NCI-H2029 (cell line): ENCODE data around the gene RELB.
"Not testable (repeated sequence)": the region's sequence is repeated elsewhere in the genome, so short reads cannot be mapped to it uniquely, and the experiment has no call there.

Experiments
- DNase-seq: peaks from one replicate; lab custom pipeline; 2025; lab: John Stamatoyannopoulos, UW

RELB gene, protein sequence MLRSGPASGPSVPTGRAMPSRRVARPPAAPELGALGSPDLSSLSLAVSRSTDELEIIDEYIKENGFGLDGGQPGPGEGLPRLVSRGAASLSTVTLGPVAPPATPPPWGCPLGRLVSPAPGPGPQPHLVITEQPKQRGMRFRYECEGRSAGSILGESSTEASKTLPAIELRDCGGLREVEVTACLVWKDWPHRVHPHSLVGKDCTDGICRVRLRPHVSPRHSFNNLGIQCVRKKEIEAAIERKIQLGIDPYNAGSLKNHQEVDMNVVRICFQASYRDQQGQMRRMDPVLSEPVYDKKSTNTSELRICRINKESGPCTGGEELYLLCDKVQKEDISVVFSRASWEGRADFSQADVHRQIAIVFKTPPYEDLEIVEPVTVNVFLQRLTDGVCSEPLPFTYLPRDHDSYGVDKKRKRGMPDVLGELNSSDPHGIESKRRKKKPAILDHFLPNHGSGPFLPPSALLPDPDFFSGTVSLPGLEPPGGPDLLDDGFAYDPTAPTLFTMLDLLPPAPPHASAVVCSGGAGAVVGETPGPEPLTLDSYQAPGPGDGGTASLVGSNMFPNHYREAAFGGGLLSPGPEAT

DNA sequence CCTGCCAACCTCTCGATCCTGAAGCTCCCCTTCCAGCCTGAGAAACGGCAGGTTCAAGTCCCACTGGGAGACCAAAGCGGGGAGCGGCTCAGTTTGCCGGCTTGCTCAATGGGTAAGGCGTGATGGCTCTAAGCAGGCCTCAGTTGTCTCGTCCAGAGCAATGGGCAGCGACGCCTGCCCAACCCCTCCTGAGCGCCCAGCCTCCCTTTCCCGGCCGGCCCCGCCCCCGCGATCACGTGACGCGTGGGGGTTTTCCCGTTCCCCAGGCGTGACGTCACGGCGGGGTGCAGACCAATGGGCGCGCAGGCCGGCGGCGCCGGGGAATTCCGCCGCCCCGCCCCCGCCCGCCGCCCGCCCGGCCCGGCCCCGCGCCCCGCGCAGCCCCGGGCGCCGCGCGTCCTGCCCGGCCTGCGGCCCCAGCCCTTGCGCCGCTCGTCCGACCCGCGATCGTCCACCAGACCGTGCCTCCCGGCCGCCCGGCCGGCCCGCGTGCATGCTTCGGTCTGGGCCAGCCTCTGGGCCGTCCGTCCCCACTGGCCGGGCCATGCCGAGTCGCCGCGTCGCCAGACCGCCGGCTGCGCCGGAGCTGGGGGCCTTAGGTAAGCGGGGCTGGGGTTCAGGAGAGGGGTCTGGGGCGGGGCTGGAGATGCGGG, at the start of gene RELB:
TSS of gene RELB (plus strand) at position 378 of the 653 bp plus-strand sequence. CDS start at position 494, 116 bp downstream.
- peak; percentile 79 for DNase-seq

DNA sequence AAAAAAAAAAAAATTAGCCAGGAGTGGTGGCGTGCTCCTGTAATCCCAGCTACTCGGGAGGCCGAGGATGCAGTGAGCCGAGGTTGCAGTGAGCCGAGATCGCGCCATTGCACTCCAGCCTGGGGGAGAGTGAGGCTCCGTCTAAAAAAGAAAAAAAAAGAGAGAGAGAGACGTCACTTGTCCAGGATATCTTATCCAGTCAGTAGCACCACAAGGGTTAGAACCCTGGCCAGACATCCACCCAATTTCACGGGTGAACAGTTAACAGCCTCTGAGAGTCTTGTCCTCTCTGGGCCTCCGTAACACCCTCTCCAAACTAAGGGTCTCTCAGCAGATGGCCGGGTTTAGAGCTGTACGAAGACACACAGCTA, 47.0 kb upstream of the RELB start:
- DNase-seq = no peak

- peak; percentile 98 for DNase-seq
Measured at GRCh38 chr19:44954649-44955504, 46.4 kb upstream of the RELB start, which contains the start of gene CLPTM1. CLPTM1 (plus strand) TSS chr19:44955380; CDS start chr19:44955396, 16 bp downstream.

GRCh38 chr19:44955505-44956439, 45.5 kb upstream of the RELB start:
- DNase-seq = no peak

DNA sequence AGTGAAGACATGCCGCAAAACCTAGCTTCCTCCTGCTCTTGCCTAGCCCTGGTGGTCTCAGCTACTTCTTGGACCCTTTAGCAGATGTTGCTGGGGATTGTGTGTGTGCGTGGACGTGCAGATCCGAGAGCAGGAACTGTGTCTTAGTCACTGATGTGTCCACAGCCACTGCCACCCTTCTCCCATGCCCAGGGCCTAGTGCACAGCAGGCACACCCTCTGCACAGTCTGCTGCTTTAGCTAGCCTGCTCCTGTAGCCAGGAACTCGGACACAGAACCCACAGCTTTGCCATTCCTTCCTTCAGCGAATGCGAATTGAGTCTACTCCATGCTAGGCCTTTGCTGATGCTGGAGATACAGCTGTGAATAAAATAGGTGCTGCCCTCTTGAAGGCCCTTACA, 43.7 kb upstream of the RELB start:
- DNase-seq = no peak

DNA sequence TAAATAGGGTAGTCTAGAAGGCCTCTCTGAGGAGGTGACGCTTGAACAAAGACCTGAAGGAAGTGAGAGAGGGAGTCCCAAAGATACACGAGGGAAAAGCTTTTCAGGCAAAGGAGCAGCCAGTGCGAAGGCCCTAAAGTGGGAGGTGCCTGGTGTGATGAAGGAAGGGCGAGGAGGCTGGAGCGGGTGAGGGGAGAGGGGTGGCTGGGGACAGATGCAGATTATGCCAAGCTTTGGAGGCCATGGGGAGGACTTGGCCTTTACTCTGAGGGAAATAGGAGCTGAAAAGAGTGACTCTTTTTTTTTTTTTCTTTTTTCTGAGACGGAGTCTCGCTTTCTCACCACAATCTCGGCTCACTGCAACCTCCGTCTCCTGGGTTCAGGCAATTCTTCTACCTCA, 43.2 kb upstream of the RELB start:
- DNase-seq = no peak

DNA sequence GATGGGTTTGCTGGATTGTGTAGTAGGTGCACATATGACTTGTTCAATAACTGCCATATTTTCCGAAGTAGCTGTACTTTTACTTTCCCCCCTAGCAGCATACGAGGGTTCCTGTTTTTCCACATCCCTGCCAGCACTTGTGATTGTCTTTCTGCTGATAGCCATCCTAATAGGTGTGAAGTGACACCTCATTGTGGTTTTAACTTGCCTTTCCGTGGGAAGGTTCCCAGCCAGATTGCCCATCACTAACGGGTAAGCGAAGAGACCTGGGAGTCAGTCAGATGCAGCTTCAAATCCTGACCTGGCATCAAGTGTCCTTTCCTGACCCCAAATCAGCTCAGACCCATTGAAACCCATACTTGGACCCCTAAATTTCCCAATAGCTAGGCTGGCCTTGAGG, 41.6 kb upstream of the RELB start:
- no peak for DNase-seq

DNA sequence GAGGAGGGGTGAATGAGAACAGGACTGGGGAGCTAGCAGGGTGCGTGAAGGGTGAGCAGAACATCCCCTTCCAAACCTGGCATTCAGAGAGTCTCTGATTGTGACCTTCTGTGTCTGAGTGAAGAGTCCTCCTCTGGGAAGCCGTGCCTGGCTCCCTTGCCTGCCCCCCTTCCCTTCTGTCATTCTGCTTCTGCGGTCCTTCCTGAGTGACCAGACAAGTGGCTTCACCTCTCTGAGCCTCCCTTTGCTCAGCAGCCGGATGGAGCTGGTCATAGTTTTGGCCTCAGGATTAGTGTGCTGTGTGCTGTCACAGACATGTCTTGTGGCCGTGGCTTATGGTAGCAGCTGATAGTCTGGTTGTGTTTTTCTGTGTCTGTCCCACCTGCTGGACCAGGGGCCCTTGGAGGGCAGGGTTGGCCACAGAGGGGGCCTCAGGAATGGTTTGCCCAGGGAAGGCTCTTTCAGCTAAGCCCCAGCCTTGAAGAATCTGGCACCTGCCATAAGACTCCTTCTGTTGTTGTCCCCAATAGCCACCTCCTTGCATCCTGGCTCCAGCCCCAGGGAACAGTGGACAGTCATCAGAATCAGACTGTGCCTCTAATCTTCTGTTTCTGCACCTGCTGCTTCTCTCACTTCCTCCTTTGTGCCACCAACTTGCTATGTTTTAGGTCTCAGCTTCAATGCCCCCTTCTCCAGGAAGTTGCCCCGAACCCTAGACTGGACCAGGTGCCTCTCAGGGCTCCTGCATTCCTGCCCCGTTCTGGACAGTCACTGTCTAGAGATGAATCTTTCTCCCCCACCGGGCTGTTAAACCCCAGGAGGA, 40.1 kb upstream of the RELB start:
- no peak for DNase-seq

DNA sequence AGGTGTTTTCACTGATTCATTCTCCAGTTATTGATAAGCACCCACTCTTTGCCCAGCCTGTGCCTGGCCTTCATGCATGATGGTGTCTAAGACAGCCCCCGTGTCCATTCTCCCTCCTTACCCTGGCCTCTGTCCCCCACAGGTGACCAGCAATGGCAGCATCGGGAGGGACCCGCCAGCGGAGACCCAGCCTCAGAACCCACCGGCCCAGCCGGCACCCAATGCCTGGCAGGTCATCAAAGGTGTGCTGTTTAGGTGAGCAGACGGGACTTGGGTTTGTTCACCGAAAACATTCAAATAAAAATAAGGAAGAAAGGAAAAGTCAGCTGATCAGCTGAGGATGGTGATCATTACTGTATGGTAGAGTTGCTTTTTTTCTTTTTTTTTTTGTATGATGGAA, 39.4 kb upstream of the RELB start:
- no peak for DNase-seq

- DNase-seq = no peak
Measured at GRCh38 chr19:44968118-44968517, 33.1 kb upstream of the RELB start.

GRCh38 chr19:44968670-44969069, 32.6 kb upstream of the RELB start:
- DNase-seq = no peak

DNA sequence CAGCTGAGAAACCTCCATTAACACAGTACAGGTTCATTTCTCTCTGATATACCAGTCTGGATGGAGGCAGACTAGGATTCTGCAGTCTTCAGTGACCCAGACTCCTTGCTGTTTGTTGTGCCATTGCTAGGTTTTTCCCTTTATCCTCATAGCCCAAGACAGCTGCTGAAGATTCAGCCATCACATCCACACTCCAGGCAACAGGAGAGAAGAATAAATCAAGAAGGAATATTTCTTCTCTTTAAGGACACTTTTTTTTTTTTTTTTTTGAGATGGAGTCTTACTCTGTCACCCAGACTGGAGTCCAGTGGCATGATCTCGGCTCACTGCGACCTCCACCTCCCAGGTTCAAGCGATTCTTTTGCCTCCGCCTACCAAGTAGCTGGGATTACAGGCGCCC, 31.8 kb upstream of the RELB start:
- no peak for DNase-seq

DNA sequence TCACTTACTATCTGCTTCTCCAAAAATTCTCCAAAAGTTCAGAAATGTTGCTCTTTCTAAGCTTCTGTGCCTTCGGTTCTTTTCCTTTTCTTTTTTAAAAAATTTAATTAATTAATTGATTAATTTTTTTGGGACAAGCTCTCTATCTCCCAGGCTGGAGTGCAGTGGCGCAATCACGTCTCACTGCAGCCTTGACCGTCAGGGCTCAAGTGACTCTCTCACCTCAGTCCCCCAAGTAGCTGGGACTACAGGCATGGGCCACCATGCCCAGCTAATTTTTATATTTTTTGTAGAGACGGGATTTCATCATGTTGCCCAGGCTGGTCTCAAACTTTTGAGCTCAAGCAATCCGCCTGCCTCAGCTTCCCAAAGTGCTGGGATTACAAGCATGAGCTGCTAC, 29.8 kb upstream of the RELB start:
- not testable (repeated sequence) for DNase-seq

- no peak for DNase-seq
Measured at GRCh38 chr19:44972802-44973201, 28.5 kb upstream of the RELB start.

GRCh38 chr19:44973982-44974735, 27.1 kb upstream of the RELB start:
- no peak for DNase-seq

GRCh38 chr19:44974857-44975256, 26.4 kb upstream of the RELB start:
- DNase-seq = no peak

- DNase-seq = no peak
Measured at GRCh38 chr19:44975444-44975843, 25.8 kb upstream of the RELB start.

- no peak for DNase-seq
Measured at GRCh38 chr19:44984005-44984404, 17.3 kb upstream of the RELB start.

DNA sequence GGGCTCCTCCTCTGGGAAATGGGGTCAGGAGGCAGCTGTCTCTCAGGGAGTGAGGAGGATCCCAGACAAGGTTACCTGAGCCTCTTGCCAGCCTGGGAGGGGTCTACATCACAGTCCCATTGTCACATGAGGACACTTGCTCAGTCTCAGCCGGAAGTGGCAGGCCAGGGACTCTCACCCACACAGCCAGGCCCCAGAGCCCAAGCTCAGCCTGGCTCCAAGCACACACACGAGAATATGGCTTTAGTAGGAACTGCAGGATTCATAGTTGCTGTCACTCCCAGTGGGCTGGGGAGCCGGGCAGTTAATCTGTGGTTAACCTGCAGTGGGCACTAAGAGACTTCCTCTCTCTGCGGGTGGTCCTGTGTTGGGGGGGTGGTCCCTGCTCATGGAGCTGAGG, 15.8 kb upstream of the RELB start:
- no peak for DNase-seq
